Fibroblast of the aortic adventitia (primary cell): Measurements from ENCODE around the gene PHYKPL. TPM values are rescaled to one million over a fixed set of nuclear protein-coding genes. Genes with fewer than 3 reads are reported as not detected.

ENCODE experiments used
- DNase-seq: peaks from one replicate; pipeline ENCODE4 v3.0.0-alpha.2; 2010; ENCODE audit warnings: low read depth
- H3K4me3 ChIP-seq: 2 replicates; pipeline ENCODE4 v1.5.1; 2011; ENCODE audit warnings: low read depth, mild to moderate bottlenecking, control low read depth, low read length, moderate library complexity
- CTCF ChIP-seq: IDR thresholded peaks from 2 replicates; pipeline ENCODE4 v1.5.1; 2011; ENCODE audit warnings: mild to moderate bottlenecking, low read length, control low read depth, inconsistent platforms; ENCODE audit not compliant: insufficient read depth
- total RNA-seq: library from RNA; depleted of rRNA; stranded (reverse); fragments of >200 nt; gene quantifications from 2 replicates; pipeline ENCODE4 v1.2.3, GENCODE V29; 2012; ENCODE audit warnings: low replicate concordance

PHYKPL gene
- total RNA-seq, 1 donor: 25.0 TPM

GRCh38 chr5:178252258-178252657, 19.7 kb upstream of the PHYKPL start:
- TF ChIP-seq CTCF: no peak
- H3K4me3 ChIP-seq: no peak overlapping the region
- DNase-seq: no peak

- no peak overlapping the region for H3K4me3 ChIP-seq
- DNase-seq: no peak
- TF ChIP-seq CTCF: no peak
Observed at GRCh38 chr5:178250263-178250662, 17.7 kb upstream of the PHYKPL start.

GRCh38 chr5:178249191-178249989, 16.8 kb upstream of the PHYKPL start:
- no peak overlapping the region for H3K4me3 ChIP-seq
- DNase-seq: peak; percentile 27
- TF ChIP-seq CTCF: no peak

DNA sequence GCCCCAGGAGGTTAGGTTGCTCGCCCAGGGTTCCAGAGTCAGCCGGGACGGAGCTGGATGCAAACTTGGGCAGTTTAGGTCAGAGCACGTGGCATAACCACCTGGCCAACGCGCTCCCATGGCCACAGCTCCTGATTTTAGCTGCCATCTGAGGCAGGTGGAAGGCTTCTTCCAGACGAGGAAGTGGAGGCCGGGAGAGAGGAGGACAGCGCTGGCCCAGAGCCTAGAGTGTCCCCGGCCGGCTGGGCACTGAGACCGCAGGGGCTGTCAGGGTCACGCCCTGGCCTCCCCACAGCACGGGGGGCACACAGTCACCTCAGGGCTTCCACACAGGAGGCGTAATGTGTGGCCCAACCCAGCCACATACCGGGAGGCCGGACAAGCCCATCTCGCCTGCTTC, 16.1 kb upstream of the PHYKPL start:
- no peak overlapping the region for H3K4me3 ChIP-seq
- no peak for DNase-seq
- TF ChIP-seq CTCF: no peak

GRCh38 chr5:178247481-178248456, 15.2 kb upstream of the PHYKPL start:
- no peak for TF ChIP-seq CTCF
- no peak overlapping the region for H3K4me3 ChIP-seq
- DNase-seq: no peak

- no peak overlapping the region for H3K4me3 ChIP-seq
- no peak for DNase-seq
- no peak for TF ChIP-seq CTCF
Observed at GRCh38 chr5:178246624-178247279, 14.2 kb upstream of the PHYKPL start.
